Endodermal cell (in vitro differentiated cells): ENCODE data around the gene TBC1D25. TPM values are rescaled to one million over a fixed set of nuclear protein-coding genes. Genes with fewer than 3 reads are reported as not detected.
A peak's percentile ranks its signal among the peaks of the same experiment; 100 is the strongest.

Experiments used
- DNase-seq: peaks from one replicate; pipeline ENCODE4 v3.0.0-alpha.2; 2017
- H3K27ac ChIP-seq: 2 replicates; pipeline ENCODE4 v1.5.1; 2013; ENCODE audit warnings: mild to moderate bottlenecking, low read depth, low read length, moderate library complexity
- H3K27me3 ChIP-seq: 2 replicates; pipeline ENCODE4 v1.6.1; 2013; ENCODE audit warnings: mild to moderate bottlenecking, low read length, moderate library complexity; ENCODE audit not compliant: insufficient read depth, control insufficient read depth, poor library complexity, severe bottlenecking
- H3K36me3 ChIP-seq: 2 replicates; pipeline ENCODE4 v1.7.0; 2013; ENCODE audit warnings: mild to moderate bottlenecking, low read length, moderate library complexity; ENCODE audit not compliant: control insufficient read depth, insufficient read depth
- H3K4me1 ChIP-seq: one replicate; pipeline ENCODE4 v1.7.0; 2013; ENCODE audit warnings: low read length; ENCODE audit not compliant: control insufficient read depth, insufficient read depth
- H3K4me3 ChIP-seq: 2 replicates; pipeline ENCODE4 v1.5.1; 2013; ENCODE audit warnings: mild to moderate bottlenecking, low read length, moderate library complexity
- H3K9ac ChIP-seq: 2 replicates; pipeline ENCODE4 v1.6.1; 2013; ENCODE audit warnings: mild to moderate bottlenecking, low read length, moderate library complexity; ENCODE audit not compliant: poor library complexity, severe bottlenecking; ENCODE audit errors: extremely low read depth
- H3K9me3 ChIP-seq: 2 replicates; pipeline ENCODE4 v1.6.1; 2013; ENCODE audit warnings: mild to moderate bottlenecking, low read length, moderate library complexity; ENCODE audit not compliant: control insufficient read depth
- H3K27ac Mint-ChIP-seq: 2 replicates; pipeline ENCODE4 v1.8.0; 2020; ENCODE audit warnings: mixed read lengths
- H3K27me3 Mint-ChIP-seq: 2 replicates; pipeline ENCODE4 v1.8.0; 2021; ENCODE audit warnings: mild to moderate bottlenecking, mixed read lengths; ENCODE audit not compliant: insufficient read depth
- H3K36me3 Mint-ChIP-seq: 2 replicates; pipeline ENCODE4 v1.8.0; 2020; ENCODE audit warnings: low read depth, mixed read lengths
- H3K4me1 Mint-ChIP-seq: 2 replicates; pipeline ENCODE4 v1.8.0; 2020; ENCODE audit warnings: mixed read lengths
- H3K4me3 Mint-ChIP-seq: 2 replicates; pipeline ENCODE4 v1.8.0; 2020; ENCODE audit warnings: mild to moderate bottlenecking, moderate library complexity, mixed read lengths
- H3K9me3 Mint-ChIP-seq: 2 replicates; pipeline ENCODE4 v1.8.0; 2020; ENCODE audit warnings: mild to moderate bottlenecking, mixed read lengths
- WGBS, 2 experiments: methylation state at CpG; one replicate each; pipeline versions ENCODE4 v1.1.5 to v1.1.7; 2013; ENCODE audit warnings: missing lambda C conversion rate in 2 of 2, mixed read lengths in 1 of 2; ENCODE audit not compliant: insufficient coverage in 1 of 2, insufficient read length in 1 of 2; 5-methylcytosine and 5-hydroxymethylcytosine counted together
- total RNA-seq, 2 donors: library from RNA; stranded (reverse); fragmentation: NEBNext Ultra II Directional in 1 of 2; extraction: Animal tissue kit (Norgen Biotek cat#: 25700) in 1 of 2; gene quantifications; 2 replicates in 1 of 2; 3 replicates in 1 of 2; pipeline ENCODE4 v1.2.1, GENCODE V29; 2021
- TF ChIP-seq, protein P1 (sequence below): fragments of 200-600 bp; sonication (generic); conservative IDR thresholded peaks from 2 replicates; pipeline ENCODE4 v1.5.0; 2021; ENCODE audit warnings: antibody characterized with exemption, mild to moderate bottlenecking

Gene TBC1D25
- total RNA-seq, 2 donors from 2014 or later, result 7.0 to 7.6 TPM

DNA sequence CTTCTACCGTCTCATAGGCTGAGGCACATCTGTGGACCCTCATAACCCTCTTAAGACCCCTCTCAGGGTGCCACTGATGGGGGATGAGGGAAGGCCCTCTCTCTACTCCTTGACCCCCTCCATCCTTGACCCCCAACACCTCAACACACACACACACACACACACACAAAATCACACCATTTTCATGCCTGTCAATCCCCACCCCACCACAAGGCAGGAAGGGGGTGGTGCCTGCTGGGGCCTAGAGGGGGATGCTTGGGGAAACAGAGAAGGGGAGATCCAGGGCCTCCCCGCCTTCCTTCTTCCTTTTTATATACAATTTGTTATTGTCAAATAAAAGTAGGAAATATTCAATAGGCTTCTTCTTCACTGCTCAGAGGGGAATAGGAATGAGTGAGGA lies 19.1 kb upstream of the TBC1D25 start:
- Mint-ChIP-seq H3K27ac (no peak overlapping the region), H3K4me3 (no peak overlapping the region), H3K9me3 (peaks cover 46% of the 10 kb centered on the region), H3K36me3 (peaks cover 12% of the 10 kb centered on the region), H3K27me3 (no peaks in the 10 kb centered on the region), H3K4me1 (no peaks in the 10 kb centered on the region)
- H3K4me3 ChIP-seq, result no peak overlapping the region
- H3K9me3 ChIP-seq, result no peaks in the 10 kb centered on the region
- TF ChIP-seq, protein P1, sequence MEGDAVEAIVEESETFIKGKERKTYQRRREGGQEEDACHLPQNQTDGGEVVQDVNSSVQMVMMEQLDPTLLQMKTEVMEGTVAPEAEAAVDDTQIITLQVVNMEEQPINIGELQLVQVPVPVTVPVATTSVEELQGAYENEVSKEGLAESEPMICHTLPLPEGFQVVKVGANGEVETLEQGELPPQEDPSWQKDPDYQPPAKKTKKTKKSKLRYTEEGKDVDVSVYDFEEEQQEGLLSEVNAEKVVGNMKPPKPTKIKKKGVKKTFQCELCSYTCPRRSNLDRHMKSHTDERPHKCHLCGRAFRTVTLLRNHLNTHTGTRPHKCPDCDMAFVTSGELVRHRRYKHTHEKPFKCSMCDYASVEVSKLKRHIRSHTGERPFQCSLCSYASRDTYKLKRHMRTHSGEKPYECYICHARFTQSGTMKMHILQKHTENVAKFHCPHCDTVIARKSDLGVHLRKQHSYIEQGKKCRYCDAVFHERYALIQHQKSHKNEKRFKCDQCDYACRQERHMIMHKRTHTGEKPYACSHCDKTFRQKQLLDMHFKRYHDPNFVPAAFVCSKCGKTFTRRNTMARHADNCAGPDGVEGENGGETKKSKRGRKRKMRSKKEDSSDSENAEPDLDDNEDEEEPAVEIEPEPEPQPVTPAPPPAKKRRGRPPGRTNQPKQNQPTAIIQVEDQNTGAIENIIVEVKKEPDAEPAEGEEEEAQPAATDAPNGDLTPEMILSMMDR, result no peak
- H3K27me3 ChIP-seq, result no peaks in the 10 kb centered on the region
- no peak overlapping the region for H3K27ac ChIP-seq
- no CpG with 5 or more reads among the region's 2 CpGs for WGBS, 2 experiments
- no peak overlapping the region for H3K9ac ChIP-seq
- no peaks in the 10 kb centered on the region for H3K4me1 ChIP-seq
- DNase-seq, result no peak
- peaks cover 34% of the 10 kb centered on the region for H3K36me3 ChIP-seq

DNA sequence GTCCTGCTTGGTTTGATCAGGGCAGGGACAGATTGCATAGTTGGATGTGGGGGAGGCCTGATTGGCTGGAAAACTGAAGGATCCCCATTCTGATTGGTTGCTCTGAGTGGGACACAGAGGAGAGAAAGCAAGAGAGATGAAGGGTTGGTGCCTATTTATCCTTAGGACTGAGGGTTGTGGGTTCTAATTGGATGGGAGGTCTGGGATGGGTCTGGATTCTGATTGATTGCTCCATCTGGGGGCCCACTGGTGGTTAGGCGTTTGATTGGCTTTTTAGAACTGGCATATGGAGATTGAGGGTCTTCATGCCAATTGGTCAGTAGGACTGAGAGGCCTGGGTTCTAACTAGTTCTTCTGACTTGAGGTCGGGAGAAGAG lies 18.6 kb upstream of the TBC1D25 start:
- Mint-ChIP-seq H3K27ac (peak overlapping the region; percentile 84), H3K36me3 (peaks cover 12% of the 10 kb centered on the region), H3K4me3 (peak overlapping the region; percentile 82), H3K4me1 (no peaks in the 10 kb centered on the region), H3K9me3 (peaks cover 44% of the 10 kb centered on the region), H3K27me3 (no peaks in the 10 kb centered on the region)
- WGBS, 2 experiments, result 43 to 80% methylated on average over 1 to 2 of the region's 2 CpGs
- Histone ChIP-seq H3K4me3 (peak overlapping the region; percentile 75), H3K27me3 (no peaks in the 10 kb centered on the region), H3K27ac (no peak overlapping the region), H3K9me3 (no peaks in the 10 kb centered on the region), H3K36me3 (peaks cover 29% of the 10 kb centered on the region), H3K4me1 (no peaks in the 10 kb centered on the region), H3K9ac (no peak overlapping the region)
- TF ChIP-seq, protein P1, result no peak
- DNase-seq, result no peak

DNA sequence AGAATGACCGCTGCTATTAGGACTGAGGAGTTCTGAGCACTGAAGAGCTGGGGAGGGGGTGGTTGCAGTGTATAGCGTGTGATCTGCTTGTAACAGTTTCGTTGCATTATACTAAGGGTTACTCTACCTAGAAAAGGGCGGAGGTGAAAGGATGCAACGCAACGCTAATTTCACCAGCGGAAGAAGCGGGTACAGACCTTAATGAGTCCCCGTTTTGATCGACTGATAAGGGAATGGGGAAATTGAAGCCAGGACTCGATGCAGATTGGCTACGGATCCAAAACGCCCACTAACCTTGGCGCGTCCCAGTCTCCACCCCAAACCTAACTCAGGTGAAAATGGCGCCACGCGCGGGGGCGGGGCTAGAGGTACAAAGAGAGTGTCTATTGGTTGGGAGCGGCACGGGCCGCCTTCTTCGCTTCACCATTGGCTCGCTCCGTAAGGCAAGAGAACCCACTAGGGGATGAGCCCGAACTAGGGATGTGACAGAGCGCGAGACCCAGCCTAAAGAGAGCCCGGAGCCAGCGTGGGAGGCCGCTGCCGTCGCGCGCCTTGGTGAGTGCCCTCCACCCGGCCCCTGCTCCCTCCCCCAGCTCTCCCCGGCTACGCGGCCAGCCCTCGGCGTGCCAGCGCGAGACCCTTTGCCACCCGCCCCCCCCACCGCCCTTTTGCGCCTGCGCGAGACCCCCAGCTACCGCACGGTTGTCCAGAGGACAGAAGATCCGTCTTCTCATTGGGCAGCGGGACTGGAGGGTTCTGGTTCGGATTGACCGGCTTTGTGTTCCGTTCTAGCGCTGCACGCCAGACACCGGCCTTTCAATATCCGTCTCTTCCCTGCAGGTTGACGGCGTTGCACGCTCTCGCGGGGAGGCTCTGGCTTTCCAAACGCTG lies 17.9 kb upstream of the TBC1D25 start, which contains the start of gene EBP:
EBP (plus strand) TSS at position 456 of the 891 bp plus-strand sequence. CDS start 1,964 bp downstream, outside the sequence.
- TF ChIP-seq, protein P1, result no peak

More for the DNA sequence above, 17.9 kb upstream of the TBC1D25 start, which contains the start of gene EBP:
- Mint-ChIP-seq H3K27me3 (no peaks in the 10 kb centered on the region), H3K9me3 (peaks cover 45% of the 10 kb centered on the region), H3K4me3 (peak within 1 kb of the TSS; percentile 82), H3K27ac (peak within 1 kb of the TSS; percentile 88), H3K4me1 (no peaks in the 10 kb centered on the region), H3K36me3 (peaks cover 18% of the 10 kb centered on the region)
- H3K9ac ChIP-seq, result peak within 1 kb of the TSS; percentile 47
- peak; percentile 96 for DNase-seq
- no peaks in the 10 kb centered on the region for H3K27me3 ChIP-seq
- H3K36me3 ChIP-seq, result peaks cover 28% of the 10 kb centered on the region
- WGBS, 2 experiments, result 2 to 13% methylated on average over 8 to 64 of the region's 66 CpGs
- H3K4me3 ChIP-seq, result peak within 1 kb of the TSS; percentile 85
- H3K9me3 ChIP-seq, result no peaks in the 10 kb centered on the region
- peak within 1 kb of the TSS; percentile 38 for H3K27ac ChIP-seq
- H3K4me1 ChIP-seq, result no peaks in the 10 kb centered on the region
